Neural cell (in vitro differentiated cells): ENCODE measurements around the gene ITPKB. TPM values are rescaled to one million over a fixed set of nuclear protein-coding genes. Genes with fewer than 3 reads are reported as not detected.

Experiments
- H2AFZ ChIP-seq: fragments of 200-600, 300-800 bp; sonication (generic), shearing (Covaris generic); 2 replicates; pipeline ENCODE4 v1.6.0; 2014; ENCODE audit warnings: low read depth, mild to moderate bottlenecking, antibody characterized with exemption, low read length, moderate library complexity
- H3F3A ChIP-seq: fragments of 200-600 bp; shearing (Covaris generic); 2 replicates; pipeline ENCODE4 v1.6.1; 2016; ENCODE audit warnings: mild to moderate bottlenecking, moderate library complexity, mixed read lengths, antibody characterized with exemption, low read length; ENCODE audit not compliant: insufficient read depth, poor library complexity, severe bottlenecking
- H3K27ac ChIP-seq: fragments of 200-600, 300-800 bp; sonication (generic), shearing (Covaris generic); 2 replicates; pipeline ENCODE4 v1.5.1; 2014; ENCODE audit warnings: mild to moderate bottlenecking, low read length, moderate library complexity
- H3K27me3 ChIP-seq: fragments of 300-800, 200-600 bp; sonication (generic), shearing (Covaris generic); 2 replicates; pipeline ENCODE4 v1.6.0; 2014; ENCODE audit warnings: mild to moderate bottlenecking, low read depth, low read length, moderate library complexity; ENCODE audit not compliant: insufficient read depth
- H3K36me3 ChIP-seq: fragments of 300-800, 200-600 bp; sonication (generic), shearing (Covaris generic); 2 replicates; pipeline ENCODE4 v1.5.1; 2014; ENCODE audit warnings: mild to moderate bottlenecking, antibody characterized with exemption, low read length, moderate library complexity; ENCODE audit not compliant: insufficient read depth
- H3K4me2 ChIP-seq: fragments of 300-800, 200-600 bp; sonication (generic), shearing (Covaris generic); 2 replicates; pipeline ENCODE4 v1.6.0; 2014; ENCODE audit warnings: mild to moderate bottlenecking, low read length
- H3K4me3 ChIP-seq: fragments of 300-800, 200-600 bp; sonication (generic), shearing (Covaris generic); 2 replicates; pipeline ENCODE4 v1.5.1; 2014; ENCODE audit warnings: mild to moderate bottlenecking, low read length, moderate library complexity
- H3K79me2 ChIP-seq: fragments of 200-600 bp; shearing (Covaris generic); replicated peaks from 2 replicates; pipeline ENCODE4 v1.6.0; 2014; ENCODE audit warnings: mild to moderate bottlenecking, low read length, moderate library complexity; ENCODE audit not compliant: insufficient read depth
- H3K9ac ChIP-seq: fragments of 300-800, 200-600 bp; sonication (generic), shearing (Covaris generic); 2 replicates; pipeline ENCODE4 v1.6.1; 2016; ENCODE audit warnings: mild to moderate bottlenecking, low read length, mixed read lengths
- H3K9me2 ChIP-seq: fragments of 200-600 bp; shearing (Covaris generic); 2 replicates; pipeline ENCODE4 v1.6.1; 2016; ENCODE audit warnings: mild to moderate bottlenecking, low read length, mixed read lengths; ENCODE audit not compliant: insufficient read depth
- H3K9me3 ChIP-seq: fragments of 200-600, 300-800 bp; sonication (generic), shearing (Covaris generic); 2 replicates; pipeline ENCODE4 v1.6.1; 2016; ENCODE audit warnings: mild to moderate bottlenecking, mixed run types, low read length, moderate library complexity, mixed read lengths
- H4K20me1 ChIP-seq: fragments of 200-600 bp; shearing (Covaris generic); 2 replicates; pipeline ENCODE4 v1.6.1; 2016; ENCODE audit warnings: mild to moderate bottlenecking, mixed run types; ENCODE audit not compliant: insufficient read depth
- EP300 ChIP-seq: fragments of 450-650 bp; conservative IDR thresholded peaks from 2 replicates; pipeline ENCODE4 v1.6.1; 2014; ENCODE audit warnings: antibody characterized with exemption, mild to moderate bottlenecking, moderate library complexity; ENCODE audit not compliant: poor library complexity, severe bottlenecking
- EZH2 ChIP-seq: fragments of 200-600, 300-800 bp; shearing (Covaris generic), sonication (generic); IDR thresholded peaks from 2 replicates; pipeline ENCODE4 v1.6.1; 2014; ENCODE audit warnings: antibody characterized with exemption, low read length, borderline replicate concordance, mild to moderate bottlenecking; ENCODE audit not compliant: insufficient read depth, poor library complexity, severe bottlenecking
- MXI1 ChIP-seq: fragments of 450-650 bp; conservative IDR thresholded peaks from 2 replicates; pipeline ENCODE4 v1.6.1; 2014; ENCODE audit warnings: antibody characterized with exemption, mild to moderate bottlenecking; ENCODE audit not compliant: poor library complexity, severe bottlenecking
- POLR2AphosphoS5 ChIP-seq: IDR thresholded peaks from 2 replicates; pipeline ENCODE4 v1.6.1; 2012
- RAD21 ChIP-seq: fragments of 450-650 bp; conservative IDR thresholded peaks from 2 replicates; pipeline ENCODE4 v1.6.1; 2014; ENCODE audit warnings: antibody characterized with exemption, mild to moderate bottlenecking, moderate library complexity
- SMC3 ChIP-seq: fragments of 450-650 bp; conservative IDR thresholded peaks from 2 replicates; pipeline ENCODE4 v1.6.1; 2014; ENCODE audit warnings: antibody characterized with exemption, mild to moderate bottlenecking, moderate library complexity; ENCODE audit not compliant: poor library complexity
- TAF1 ChIP-seq: IDR thresholded peaks from 2 replicates; pipeline ENCODE4 v1.6.1; 2012; ENCODE audit warnings: low read depth
- polyA plus RNA-seq: library from polyadenylated mRNA; depleted of rRNA; stranded (reverse); fragments of >200 nt; gene quantifications from 2 replicates; pipeline ENCODE4 v1.2.3, GENCODE V29; 2014
- TF ChIP-seq, protein P1 (sequence below): fragments of 450-650 bp; IDR thresholded peaks from 2 replicates; pipeline ENCODE4 v1.5.1; 2014; ENCODE audit warnings: antibody characterized with exemption, mild to moderate bottlenecking, moderate library complexity; ENCODE audit not compliant: poor library complexity, severe bottlenecking
- TF ChIP-seq, protein P2 (sequence below): IDR thresholded peaks from 2 replicates; pipeline ENCODE4 v1.6.1; 2012; ENCODE audit warnings: borderline replicate concordance

The ITPKB gene
- polyA plus RNA-seq, 1 donor from 2014 or later = 0.19 TPM

DNA sequence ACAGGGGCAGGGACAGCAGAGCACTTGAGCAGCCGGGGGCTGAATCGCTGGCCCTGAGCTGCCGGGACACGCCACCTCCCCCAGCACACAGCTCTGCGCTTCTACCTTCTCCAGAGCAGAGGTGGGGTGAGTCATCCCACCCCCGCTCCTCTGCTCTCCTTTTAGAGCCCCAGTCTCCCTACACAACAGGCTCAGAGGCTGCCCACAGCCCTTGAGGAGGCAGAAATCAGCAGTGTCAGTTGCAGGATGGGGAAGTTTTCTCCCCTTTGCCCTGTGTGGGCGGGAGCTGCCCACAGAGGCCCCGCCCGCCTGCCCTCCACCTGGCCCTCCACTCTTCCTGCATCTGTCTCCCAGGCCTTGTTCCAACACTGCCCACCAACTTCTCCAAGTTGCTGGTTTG is 95.9 kb downstream of the ITPKB start:
- TF ChIP-seq EP300 = no peak
- TF ChIP-seq POLR2AphosphoS5 = no peak
- no peak for TF ChIP-seq RAD21
- Histone ChIP-seq H2AFZ (no peak overlapping the region), H3K4me2 (no peak overlapping the region), H3K27me3 (no peaks in the 10 kb centered on the region), H3K9me2 (no peaks in the 10 kb centered on the region), H3F3A (no peaks in the 10 kb centered on the region), H4K20me1 (no peaks in the 10 kb centered on the region), H3K9me3 (no peaks in the 10 kb centered on the region), H3K4me3 (no peak overlapping the region), H3K27ac (no peak overlapping the region), H3K79me2 (no peaks in the 10 kb centered on the region), H3K9ac (no peak overlapping the region), H3K36me3 (no peaks in the 10 kb centered on the region)

DNA sequence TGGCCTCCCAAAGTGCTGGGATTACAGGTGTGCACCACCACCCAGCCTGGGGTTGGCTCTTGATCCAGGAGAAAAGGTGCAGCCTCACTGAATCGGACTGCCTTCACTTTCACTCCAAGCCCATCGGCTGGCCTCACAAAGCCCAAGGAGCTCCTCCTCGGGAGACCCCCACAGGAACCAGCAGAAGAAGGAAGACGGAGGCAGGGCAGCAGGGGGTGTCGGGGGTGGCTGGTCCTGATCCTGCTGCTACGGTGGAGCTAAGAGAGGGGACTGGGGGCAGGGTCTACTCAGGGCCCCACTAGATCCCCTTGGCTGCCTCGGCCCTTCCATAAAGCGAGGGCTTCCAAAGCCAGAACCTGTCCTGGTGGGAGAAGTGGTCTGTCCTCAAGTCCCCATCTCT is 96.7 kb downstream of the ITPKB start:
- TF ChIP-seq MXI1 (no peak), SMC3 (no peak), EZH2 (no peak), POLR2AphosphoS5 (no peak), RAD21 (no peak), TAF1 (no peak), EP300 (no peak)
- TF ChIP-seq, protein P1, sequence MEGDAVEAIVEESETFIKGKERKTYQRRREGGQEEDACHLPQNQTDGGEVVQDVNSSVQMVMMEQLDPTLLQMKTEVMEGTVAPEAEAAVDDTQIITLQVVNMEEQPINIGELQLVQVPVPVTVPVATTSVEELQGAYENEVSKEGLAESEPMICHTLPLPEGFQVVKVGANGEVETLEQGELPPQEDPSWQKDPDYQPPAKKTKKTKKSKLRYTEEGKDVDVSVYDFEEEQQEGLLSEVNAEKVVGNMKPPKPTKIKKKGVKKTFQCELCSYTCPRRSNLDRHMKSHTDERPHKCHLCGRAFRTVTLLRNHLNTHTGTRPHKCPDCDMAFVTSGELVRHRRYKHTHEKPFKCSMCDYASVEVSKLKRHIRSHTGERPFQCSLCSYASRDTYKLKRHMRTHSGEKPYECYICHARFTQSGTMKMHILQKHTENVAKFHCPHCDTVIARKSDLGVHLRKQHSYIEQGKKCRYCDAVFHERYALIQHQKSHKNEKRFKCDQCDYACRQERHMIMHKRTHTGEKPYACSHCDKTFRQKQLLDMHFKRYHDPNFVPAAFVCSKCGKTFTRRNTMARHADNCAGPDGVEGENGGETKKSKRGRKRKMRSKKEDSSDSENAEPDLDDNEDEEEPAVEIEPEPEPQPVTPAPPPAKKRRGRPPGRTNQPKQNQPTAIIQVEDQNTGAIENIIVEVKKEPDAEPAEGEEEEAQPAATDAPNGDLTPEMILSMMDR = no peak
- TF ChIP-seq, protein P2, sequence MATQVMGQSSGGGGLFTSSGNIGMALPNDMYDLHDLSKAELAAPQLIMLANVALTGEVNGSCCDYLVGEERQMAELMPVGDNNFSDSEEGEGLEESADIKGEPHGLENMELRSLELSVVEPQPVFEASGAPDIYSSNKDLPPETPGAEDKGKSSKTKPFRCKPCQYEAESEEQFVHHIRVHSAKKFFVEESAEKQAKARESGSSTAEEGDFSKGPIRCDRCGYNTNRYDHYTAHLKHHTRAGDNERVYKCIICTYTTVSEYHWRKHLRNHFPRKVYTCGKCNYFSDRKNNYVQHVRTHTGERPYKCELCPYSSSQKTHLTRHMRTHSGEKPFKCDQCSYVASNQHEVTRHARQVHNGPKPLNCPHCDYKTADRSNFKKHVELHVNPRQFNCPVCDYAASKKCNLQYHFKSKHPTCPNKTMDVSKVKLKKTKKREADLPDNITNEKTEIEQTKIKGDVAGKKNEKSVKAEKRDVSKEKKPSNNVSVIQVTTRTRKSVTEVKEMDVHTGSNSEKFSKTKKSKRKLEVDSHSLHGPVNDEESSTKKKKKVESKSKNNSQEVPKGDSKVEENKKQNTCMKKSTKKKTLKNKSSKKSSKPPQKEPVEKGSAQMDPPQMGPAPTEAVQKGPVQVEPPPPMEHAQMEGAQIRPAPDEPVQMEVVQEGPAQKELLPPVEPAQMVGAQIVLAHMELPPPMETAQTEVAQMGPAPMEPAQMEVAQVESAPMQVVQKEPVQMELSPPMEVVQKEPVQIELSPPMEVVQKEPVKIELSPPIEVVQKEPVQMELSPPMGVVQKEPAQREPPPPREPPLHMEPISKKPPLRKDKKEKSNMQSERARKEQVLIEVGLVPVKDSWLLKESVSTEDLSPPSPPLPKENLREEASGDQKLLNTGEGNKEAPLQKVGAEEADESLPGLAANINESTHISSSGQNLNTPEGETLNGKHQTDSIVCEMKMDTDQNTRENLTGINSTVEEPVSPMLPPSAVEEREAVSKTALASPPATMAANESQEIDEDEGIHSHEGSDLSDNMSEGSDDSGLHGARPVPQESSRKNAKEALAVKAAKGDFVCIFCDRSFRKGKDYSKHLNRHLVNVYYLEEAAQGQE = no peak
- Histone ChIP-seq H3K4me2 (no peak overlapping the region), H3K4me3 (no peak overlapping the region), H3K36me3 (no peaks in the 10 kb centered on the region), H3K27me3 (no peaks in the 10 kb centered on the region), H3K27ac (no peak overlapping the region), H3K79me2 (no peaks in the 10 kb centered on the region), H3K9me3 (no peaks in the 10 kb centered on the region), H4K20me1 (no peaks in the 10 kb centered on the region), H2AFZ (no peak overlapping the region), H3K9ac (no peak overlapping the region), H3K9me2 (no peaks in the 10 kb centered on the region), H3F3A (no peaks in the 10 kb centered on the region)
